Endothelial cell of umbilical vein (primary cell): ENCODE results near the gene TMC6. TPM values are rescaled to one million over a fixed set of nuclear protein-coding genes. Genes with fewer than 3 reads are reported as not detected.

Experiments
- BruUV-seq: library from RNA; stranded (reverse); fragments of 400-500 nt; replicated peaks from 2 replicates; lab custom pipeline; 2021; lab: Mats Ljungman, UMichigan
- CTCF ChIA-PET: fragments of 300-600, 350-600 bp; sonication (Branson Sonifier 250); formaldehyde crosslinking; loops from one replicate; lab custom pipeline; 2021; ENCODE audit warnings: antibody characterized with exemption, inconsistent platforms; lab: Charles Lee
- POLR2A ChIA-PET: fragments of 300-600, 350-600 bp; sonication (Branson Sonifier 250); formaldehyde crosslinking; loops from one replicate; lab custom pipeline; 2021; ENCODE audit warnings: antibody characterized with exemption, inconsistent platforms; lab: Charles Lee
- DNase-seq: peaks from one replicate; pipeline ENCODE4 v3.0.0-alpha.2; 2011; ENCODE audit warnings: low read depth, low spot score
- FAIRE-seq: peaks from 2 replicates; lab custom pipeline; 2011; peaks lifted over from hg19 to GRCh38; lab: Jason Lieb, UNC
- H2AFZ ChIP-seq: 2 replicates; pipeline ENCODE4 v1.6.0; 2012; ENCODE audit warnings: low read depth, low read length, control low read depth, inconsistent platforms
- H3K27ac ChIP-seq: 2 replicates; pipeline ENCODE4 v1.5.1; 2011; ENCODE audit warnings: low read depth, mild to moderate bottlenecking, control low read depth, low read length, moderate library complexity; ENCODE audit not compliant: insufficient read depth
- H3K27me3 ChIP-seq, 2 experiments: 2 replicates each; pipeline versions ENCODE4 v1.6.0 to v1.6.1; 2011; ENCODE audit warnings: low read length in 2 of 2, mixed read lengths in 1 of 2; ENCODE audit not compliant: control insufficient read depth in 2 of 2, insufficient read depth in 2 of 2
- H3K36me3 ChIP-seq, 2 experiments: 2 replicates in 1 of 2; 3 replicates in 1 of 2; pipeline ENCODE4 v1.5.1; 2011; ENCODE audit warnings: low read length in 2 of 2, mild to moderate bottlenecking in 1 of 2, moderate library complexity in 1 of 2; ENCODE audit not compliant: control insufficient read depth in 2 of 2, insufficient read depth in 2 of 2; ENCODE audit errors: extremely low read depth in 1 of 2
- H3K4me1 ChIP-seq: 3 replicates; pipeline ENCODE4 v1.5.1; 2011; ENCODE audit warnings: mild to moderate bottlenecking, low read length; ENCODE audit not compliant: control insufficient read depth, insufficient read depth; ENCODE audit errors: extremely low read depth
- H3K4me2 ChIP-seq: 2 replicates; pipeline ENCODE4 v1.6.1; 2011; ENCODE audit warnings: low read length, control low read depth, mixed read lengths; ENCODE audit not compliant: insufficient read depth
- H3K4me3 ChIP-seq, 3 experiments: fragments of 200-600 bp in 1 of 3; sonication (generic), shearing (Covaris generic) in 1 of 3; replicated peaks in 1 of 3; 2 replicates each; pipeline ENCODE4 v1.5.1; 2011 to 2016; ENCODE audit warnings: control low read depth in 3 of 3, low read length in 3 of 3, mild to moderate bottlenecking in 2 of 3, inconsistent platforms in 1 of 3, low read depth in 1 of 3, moderate library complexity in 1 of 3; ENCODE audit not compliant: insufficient read depth in 1 of 3
- H3K79me2 ChIP-seq: 2 replicates; pipeline ENCODE4 v1.6.0; 2012; ENCODE audit warnings: low read length, inconsistent platforms; ENCODE audit not compliant: control insufficient read depth, insufficient read depth
- H3K9ac ChIP-seq: replicated peaks from 2 replicates; pipeline ENCODE3; 2011; ENCODE audit warnings: low read length, control low read depth; ENCODE audit not compliant: insufficient read depth; ENCODE audit errors: extremely low read depth
- H3K9me1 ChIP-seq: replicated peaks from 3 replicates; pipeline ENCODE4 v1.6.0; 2011; ENCODE audit warnings: mild to moderate bottlenecking, low read length; ENCODE audit not compliant: control insufficient read depth, insufficient read depth; ENCODE audit errors: extremely low read depth
- H3K9me3 ChIP-seq: replicated peaks from 2 replicates; pipeline ENCODE4 v1.5.1; 2012; ENCODE audit warnings: low read length, inconsistent platforms; ENCODE audit not compliant: control insufficient read depth, insufficient read depth
- H4K20me1 ChIP-seq: replicated peaks from 2 replicates; pipeline ENCODE3; 2011; ENCODE audit warnings: mild to moderate bottlenecking, low read length; ENCODE audit not compliant: control insufficient read depth, insufficient read depth; ENCODE audit errors: extremely low read depth
- POLR2AphosphoS5 ChIP-seq: IDR thresholded peaks from 2 replicates; pipeline ENCODE4 v1.6.1; 2012; ENCODE audit warnings: low read depth, mild to moderate bottlenecking, control low read depth, low read length, moderate library complexity; ENCODE audit not compliant: insufficient read depth
- dilution Hi-C: fragments of 300-500 bp; cut with MboI; formaldehyde crosslinking; loops from one replicate; pipeline ENCODE4 v1.15.0; 2019; ENCODE audit warnings: low sequenced_read_pairs; ENCODE audit not compliant: extremely low pct_ligation_motif_present
- intact Hi-C: fragments of 100-400 bp; cut with micrococcal nuclease; formaldehyde crosslinking; loops from one replicate; pipeline ENCODE4 v1.10.0; 2022
- polyA plus RNA-seq, 4 experiments: library from polyadenylated mRNA; depleted of rRNA in 3 of 4; stranded (reverse) in 3 of 4; unstranded in 1 of 4; fragments of >200 nt; gene quantifications; 2 replicates each; pipeline versions ENCODE4 v1.2.1 to v1.2.3, GENCODE V29; 2011 to 2012; ENCODE audit warnings: missing spikeins in 1 of 4
- total RNA-seq: library from RNA; stranded (reverse); gene quantifications from 2 replicates; pipeline ENCODE4 v1.2.3, GENCODE V29; 2021
- TF ChIP-seq, protein P1 (sequence below), 2 donors: IDR thresholded peaks; 1 replicate in 1 of 2; 2 replicates in 1 of 2; pipeline ENCODE4 v1.5.1; 2011; ENCODE audit warnings: low read length in 2 of 2, mild to moderate bottlenecking in 2 of 2, moderate library complexity in 2 of 2, control low read depth in 1 of 2, inconsistent platforms in 1 of 2, low read depth in 1 of 2; ENCODE audit not compliant: insufficient read depth in 1 of 2; ENCODE audit errors: extremely low read depth in 1 of 2

TMC6 gene
- total and polyA plus RNA-seq, 2 donors (not counting 3 experiments of a cell fraction or from before 2014, with no cell fraction given) = 23.2 to 72.4 TPM

DNA sequence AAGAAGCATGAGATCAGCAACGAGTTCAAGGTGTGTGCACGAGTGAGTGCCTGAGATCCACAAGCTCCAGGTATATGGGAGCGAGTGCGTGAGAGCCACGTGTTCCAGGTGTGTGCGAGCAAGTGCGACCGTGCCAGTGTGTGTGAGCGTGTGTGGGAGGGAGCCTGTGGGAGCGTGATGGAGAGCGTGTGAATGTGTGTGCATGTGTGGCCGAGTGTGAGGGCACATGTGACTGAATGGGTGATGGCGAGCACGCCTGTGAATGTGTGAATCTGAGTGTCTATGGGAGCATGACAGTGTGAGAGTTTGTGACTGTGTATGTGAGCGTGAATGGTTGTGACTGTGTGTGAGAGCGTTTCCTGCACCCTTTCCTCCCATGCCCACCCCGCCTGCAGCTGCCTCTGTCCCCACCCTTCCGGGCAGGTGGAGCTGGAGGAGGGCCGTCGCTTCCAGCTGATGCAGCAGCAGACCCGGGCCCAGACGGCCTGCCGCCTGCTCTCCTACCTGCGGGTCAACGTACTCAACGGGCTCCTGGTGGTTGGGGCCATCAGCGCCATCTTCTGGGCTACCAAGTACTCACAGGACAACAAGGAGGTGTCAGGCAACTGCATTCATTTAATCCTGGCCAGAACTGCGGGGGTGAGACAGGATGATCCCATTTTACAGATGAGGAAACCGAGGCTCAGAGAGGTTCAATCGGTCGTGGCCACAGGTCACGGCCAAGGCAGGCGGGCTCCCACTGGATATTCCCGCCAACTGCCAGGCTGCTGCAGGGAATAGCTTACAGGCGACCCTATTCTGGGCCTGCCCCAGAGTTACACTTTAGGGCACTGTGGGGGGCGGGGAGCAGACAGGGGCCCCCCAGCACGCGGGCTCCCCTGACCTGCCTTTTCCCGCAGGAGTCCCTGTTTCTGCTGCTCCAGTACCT, 5.7 kb upstream of the TMC6 start:
- Histone ChIP-seq H3K9me3 (no peaks in the 10 kb centered on the region), H3K36me3 (no peaks in the 10 kb centered on the region), H3K9me1 (no peaks in the 10 kb centered on the region), H3K27me3 (no peaks in the 10 kb centered on the region), H3K4me1 (peaks cover 11% of the 10 kb centered on the region), H4K20me1 (no peaks in the 10 kb centered on the region), H3K4me3 (no peak overlapping the region), H3K79me2 (no peaks in the 10 kb centered on the region), H2AFZ (no peak overlapping the region), H3K27ac (no peak overlapping the region), H3K9ac (no peak overlapping the region), H3K4me2 (no peak overlapping the region)
- intact Hi-C loops (loop anchor here (1.0 to 5.0 kb wide), 2 partner anchors 22 to 33 kb away; partner anchors contain the start of gene SYNGR2), dilution Hi-C loops (no loop called here)
- ChIA-PET CTCF (interaction anchor here (1.1 to 3.1 kb wide), 12 partner anchors 8 to 117 kb away, joined by 3 to 18 read pairs (median 7); no protein-coding TSS in a partner anchor), POLR2A (no interaction called here)
- DNase-seq (peak; percentile 52), FAIRE-seq (peak; percentile 80)
- no TSS peak for BruUV-seq
- no peak for TF ChIP-seq POLR2AphosphoS5
- TF ChIP-seq, protein P1, sequence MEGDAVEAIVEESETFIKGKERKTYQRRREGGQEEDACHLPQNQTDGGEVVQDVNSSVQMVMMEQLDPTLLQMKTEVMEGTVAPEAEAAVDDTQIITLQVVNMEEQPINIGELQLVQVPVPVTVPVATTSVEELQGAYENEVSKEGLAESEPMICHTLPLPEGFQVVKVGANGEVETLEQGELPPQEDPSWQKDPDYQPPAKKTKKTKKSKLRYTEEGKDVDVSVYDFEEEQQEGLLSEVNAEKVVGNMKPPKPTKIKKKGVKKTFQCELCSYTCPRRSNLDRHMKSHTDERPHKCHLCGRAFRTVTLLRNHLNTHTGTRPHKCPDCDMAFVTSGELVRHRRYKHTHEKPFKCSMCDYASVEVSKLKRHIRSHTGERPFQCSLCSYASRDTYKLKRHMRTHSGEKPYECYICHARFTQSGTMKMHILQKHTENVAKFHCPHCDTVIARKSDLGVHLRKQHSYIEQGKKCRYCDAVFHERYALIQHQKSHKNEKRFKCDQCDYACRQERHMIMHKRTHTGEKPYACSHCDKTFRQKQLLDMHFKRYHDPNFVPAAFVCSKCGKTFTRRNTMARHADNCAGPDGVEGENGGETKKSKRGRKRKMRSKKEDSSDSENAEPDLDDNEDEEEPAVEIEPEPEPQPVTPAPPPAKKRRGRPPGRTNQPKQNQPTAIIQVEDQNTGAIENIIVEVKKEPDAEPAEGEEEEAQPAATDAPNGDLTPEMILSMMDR (IDR thresholded peaks at IDR 0.05; ENCODE audit: extremely low read depth in 1 of 2, insufficient read depth in 1 of 2, low read depth in 1 of 2, low read length in 2 of 2) = peak; percentile 53 to 76
